Tibial artery (tissue), 4 donors: ENCODE data around the gene MAP4K2.
A peak's percentile ranks its signal among the peaks of the same experiment; 100 is the strongest.

Experiments used
- DNase-seq, 2 donors: peaks; one replicate each; pipeline ENCODE4 v3.0.0-alpha.2; 2019
- H3K27ac ChIP-seq, 2 donors: fragments of 200-600 bp; sonication (generic) in 1 of 2; 1 replicate in 1 of 2; 2 replicates in 1 of 2; pipeline ENCODE4 v1.5.1; 2018 to 2019; ENCODE audit warnings: mild to moderate bottlenecking in 1 of 2
- H3K27me3 ChIP-seq, 2 donors: fragments of 200-600 bp; sonication (generic) in 1 of 2; one replicate each; pipeline versions ENCODE4 v1.5.1 to v1.6.0; 2016 to 2019
- H3K36me3 ChIP-seq, 3 donors: fragments of 200-600 bp; sonication (generic) in 2 of 3; one replicate each; pipeline ENCODE4 v1.5.1; 2016 to 2019; ENCODE audit warnings: mild to moderate bottlenecking in 2 of 3
- H3K4me1 ChIP-seq, 4 donors: fragments of 200-600 bp; sonication (generic) in 2 of 4; 1 replicate in 3 of 4; 2 replicates in 1 of 4; pipeline ENCODE4 v1.5.1; 2016 to 2019
- H3K4me3 ChIP-seq, 2 donors: fragments of 200-600 bp; sonication (generic) in 1 of 2; 1 replicate in 1 of 2; 2 replicates in 1 of 2; pipeline ENCODE4 v1.5.1; 2018 to 2019; ENCODE audit warnings: mild to moderate bottlenecking in 2 of 2
- H3K9me3 ChIP-seq, 3 donors: fragments of 200-600 bp; sonication (generic) in 1 of 3; one replicate each; pipeline ENCODE4 v1.5.1; 2016 to 2019
- CTCF ChIP-seq, 2 experiments: fragments of 200-600 bp in 1 of 2; fragments of 450-650 bp in 1 of 2; IDR thresholded peaks; one replicate each; pipeline ENCODE4 v1.5.1; 2017 to 2019; ENCODE audit warnings: antibody characterized with exemption in 2 of 2, mild to moderate bottlenecking in 1 of 2, moderate library complexity in 1 of 2
- intact Hi-C: fragments of 100-400 bp; cut with DNase I; formaldehyde crosslinking; loops from one replicate; pipeline ENCODE4 v1.15.0; 2023; ENCODE audit warnings: low total_unique reads

The MAP4K2 gene

GRCh38 chr11:64762277-64762673, 40.7 kb downstream of the MAP4K2 start:
- peaks cover 8 to 74% (median 59%) of the 10 kb centered on the region in 4 donors for H3K4me1 ChIP-seq
- no peaks in the 10 kb centered on the region for H3K9me3 ChIP-seq
- H3K36me3 ChIP-seq: peaks cover 37 to 50% (median 42%) of the 10 kb centered on the region in 3 donors
- peak overlapping the region; percentile 86 to 93 for H3K27ac ChIP-seq
- no peaks in the 10 kb centered on the region for H3K27me3 ChIP-seq
- TF ChIP-seq CTCF (IDR thresholded peaks at IDR 0.05): no peak
- intact Hi-C loops: no loop called here
- no peak overlapping the region for H3K4me3 ChIP-seq
- no peak for DNase-seq

- TF ChIP-seq CTCF (IDR thresholded peaks at IDR 0.05): no peak
- H3K27me3 ChIP-seq: no peaks in the 10 kb centered on the region
- peak overlapping the region; percentile 86 to 93 for H3K27ac ChIP-seq
- H3K9me3 ChIP-seq: no peaks in the 10 kb centered on the region
- peaks cover 8 to 74% (median 56%) of the 10 kb centered on the region in 4 donors for H3K4me1 ChIP-seq
- intact Hi-C loops: no loop called here
- peaks cover 23 to 36% (median 28%) of the 10 kb centered on the region in 3 donors for H3K36me3 ChIP-seq
- no peak overlapping the region for H3K4me3 ChIP-seq
- peak; percentile 11 to 62 for DNase-seq
Observed at GRCh38 chr11:64760759-64761420, 42.1 kb downstream of the MAP4K2 start.

GRCh38 chr11:64759722-64760719, 43.0 kb downstream of the MAP4K2 start, which contains the start of gene PYGM:
Gene PYGM, minus strand, starts transcription at chr11:64759974. Its CDS starts 76 bp downstream, at chr11:64759898.
- Histone ChIP-seq H3K27ac (peak within 1 kb of the TSS; percentile 86 to 93), H3K36me3 (peaks cover 14 to 34% (median 19%) of the 10 kb centered on the region in 3 donors), H3K4me3 (peak within 1 kb of the TSS; percentile 52 to 57), H3K4me1 (peaks cover 8 to 68% (median 56%) of the 10 kb centered on the region in 4 donors), H3K27me3 (no peaks in the 10 kb centered on the region), H3K9me3 (no peaks in the 10 kb centered on the region)
- TF ChIP-seq CTCF (IDR thresholded peaks at IDR 0.05): no peak
- peak; percentile 87 to 97 for DNase-seq
- intact Hi-C loops: no loop called here

- peaks cover 8 to 60% (median 52%) of the 10 kb centered on the region in 4 donors for H3K4me1 ChIP-seq
- peak overlapping the region; percentile 86 to 93 for H3K27ac ChIP-seq
- H3K36me3 ChIP-seq: peaks cover 6 to 34% (median 11%) of the 10 kb centered on the region in 3 donors
- intact Hi-C loops: no loop called here
- TF ChIP-seq CTCF (IDR thresholded peaks at IDR 0.05): no peak
- DNase-seq: peak in 1 of 2 donors; percentile 20
- H3K9me3 ChIP-seq: no peaks in the 10 kb centered on the region
- no peaks in the 10 kb centered on the region for H3K27me3 ChIP-seq
- peak overlapping the region; percentile 52 to 57 for H3K4me3 ChIP-seq
Observed at GRCh38 chr11:64759131-64759721, 43.8 kb downstream of the MAP4K2 start.

- H3K4me3 ChIP-seq: peak overlapping the region; percentile 52 to 57
- no peaks in the 10 kb centered on the region for H3K9me3 ChIP-seq
- H3K27ac ChIP-seq: peak overlapping the region; percentile 86 to 93
- H3K36me3 ChIP-seq: peaks cover 0 to 34% (median 4%) of the 10 kb centered on the region in 3 donors
- no peak for TF ChIP-seq CTCF (IDR thresholded peaks at IDR 0.05)
- intact Hi-C loops: no loop called here
- no peaks in the 10 kb centered on the region for H3K27me3 ChIP-seq
- peaks cover 8 to 53% (median 45%) of the 10 kb centered on the region in 4 donors for H3K4me1 ChIP-seq
- peak in 1 of 2 donors; percentile 16 for DNase-seq
Observed at GRCh38 chr11:64758330-64759079, 44.5 kb downstream of the MAP4K2 start.
